GM19099 (cell line): Measurements from ENCODE around the gene PALM2AKAP2.

Experiments
- POLR2A ChIP-seq: IDR thresholded peaks from 3 replicates; pipeline ENCODE4 v1.6.1; 2011; ENCODE audit warnings: low read depth; ENCODE audit not compliant: insufficient read length; ENCODE audit errors: extremely low read depth

Gene PALM2AKAP2

GRCh38 chr9:109791003-109791677 lies 11.1 kb downstream of the PALM2AKAP2 start:
- no peak for TF ChIP-seq POLR2A

- TF ChIP-seq POLR2A: no peak
Observed at GRCh38 chr9:109791747-109792146, 11.7 kb downstream of the PALM2AKAP2 start.

DNA sequence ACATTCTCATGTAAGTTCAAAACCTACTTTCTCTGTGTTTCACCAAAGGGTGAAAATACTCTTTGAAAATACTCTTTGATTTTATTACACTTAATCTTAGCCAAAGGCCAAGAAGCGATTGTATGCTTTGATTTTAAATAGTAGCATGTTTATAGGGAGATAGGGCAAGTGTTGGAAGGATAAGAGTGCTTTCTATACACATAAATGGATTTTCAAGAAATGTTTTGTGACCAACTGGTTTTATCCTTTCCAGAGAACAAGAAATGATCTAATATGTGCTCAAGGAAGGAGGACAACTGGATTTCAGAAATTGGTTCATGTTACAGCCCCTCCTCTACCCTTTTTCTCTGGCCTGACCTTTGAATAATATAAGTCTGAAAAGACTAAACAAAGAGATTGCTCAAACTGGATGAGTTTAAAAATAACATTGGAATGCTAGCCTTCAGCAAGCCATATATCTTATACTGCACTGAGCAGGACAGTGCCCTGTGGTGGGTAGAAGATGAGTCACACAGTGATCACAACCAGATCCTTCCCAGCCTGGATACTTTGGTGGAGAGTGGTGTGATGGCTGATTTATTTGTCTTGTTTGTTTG lies 13.1 kb downstream of the PALM2AKAP2 start:
- TF ChIP-seq POLR2A: no peak

DNA sequence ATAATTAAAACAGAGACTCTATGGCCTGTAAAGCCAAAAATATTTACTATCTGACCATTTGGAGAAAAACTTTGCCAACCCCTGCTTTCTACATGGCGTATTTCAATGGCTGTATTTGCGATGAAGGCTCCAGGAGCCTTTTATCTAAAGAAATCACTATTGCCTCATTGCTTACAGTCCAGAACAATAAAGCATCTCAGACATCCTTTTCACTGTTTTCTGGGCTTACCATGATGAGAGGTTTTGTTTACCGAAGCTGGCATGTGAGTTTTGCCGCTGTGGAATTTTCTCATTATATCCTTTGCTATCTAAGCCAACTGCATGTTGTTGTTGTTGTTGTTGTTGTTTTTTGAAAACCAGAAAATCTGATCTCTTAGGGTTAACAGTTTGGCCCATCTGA lies 13.9 kb downstream of the PALM2AKAP2 start:
- no peak for TF ChIP-seq POLR2A

GRCh38 chr9:109794361-109795012 lies 14.5 kb downstream of the PALM2AKAP2 start:
- TF ChIP-seq POLR2A: no peak

GRCh38 chr9:109795613-109796012 lies 15.6 kb downstream of the PALM2AKAP2 start:
- TF ChIP-seq POLR2A: no peak

DNA sequence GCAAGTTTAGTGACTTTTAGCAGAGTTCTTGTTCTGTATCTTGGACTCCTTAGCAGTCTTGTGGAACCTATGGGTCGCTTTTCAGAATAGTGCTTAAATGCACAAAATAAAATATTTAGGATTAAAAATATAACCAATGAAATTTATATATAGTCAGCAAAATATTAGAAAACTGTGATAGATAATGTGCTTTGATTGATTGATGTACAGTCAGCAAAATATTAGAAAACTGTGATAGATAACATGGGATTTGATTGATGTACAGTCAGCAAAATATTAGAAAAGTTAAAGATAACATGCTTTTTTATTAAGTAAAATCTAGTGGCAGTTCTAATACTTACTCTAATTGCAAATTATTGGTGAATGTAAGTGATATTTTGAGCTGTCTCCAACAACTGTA lies 16.1 kb downstream of the PALM2AKAP2 start:
- no peak for TF ChIP-seq POLR2A

GRCh38 chr9:109797006-109797405 lies 17.0 kb downstream of the PALM2AKAP2 start:
- TF ChIP-seq POLR2A: no peak

DNA sequence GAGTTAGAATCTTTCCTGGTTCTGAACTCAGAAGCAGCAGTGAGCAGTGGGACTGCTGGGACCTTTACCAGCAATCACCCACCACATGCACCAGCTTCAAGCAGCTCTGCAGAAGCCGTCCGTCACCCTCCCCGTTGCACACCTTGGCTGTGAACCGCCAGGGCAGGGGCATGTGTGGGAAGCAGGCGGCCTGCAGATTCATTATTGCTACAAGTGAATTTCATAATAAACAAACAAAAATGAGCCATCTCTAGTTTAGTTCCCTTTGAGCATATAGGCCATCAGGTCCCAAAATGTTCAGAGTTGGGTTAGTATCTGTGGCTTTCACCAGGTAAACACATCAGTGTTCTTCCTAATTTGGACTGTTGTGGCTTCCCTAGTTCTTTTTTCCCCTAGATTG lies 17.5 kb downstream of the PALM2AKAP2 start:
- no peak for TF ChIP-seq POLR2A

DNA sequence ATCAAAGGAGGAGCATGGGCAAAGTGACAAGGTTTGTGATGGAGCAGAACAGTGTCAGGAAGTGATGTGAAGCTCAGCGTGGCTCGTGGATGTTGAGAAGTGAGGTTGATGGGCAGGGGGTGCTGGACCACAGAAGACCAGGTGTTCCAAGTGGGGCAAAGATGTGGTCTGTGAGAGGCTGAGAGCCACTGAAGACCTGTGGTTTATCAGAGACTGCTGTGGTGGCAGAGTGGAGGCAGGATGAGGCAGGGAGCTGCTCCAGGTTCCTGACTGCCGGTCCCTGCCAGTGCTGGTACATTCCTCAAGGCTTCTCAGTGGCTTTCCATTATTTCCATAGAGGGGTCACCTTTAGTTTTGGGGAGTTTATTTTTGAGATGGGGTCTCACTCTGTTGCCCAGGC lies 19.1 kb downstream of the PALM2AKAP2 start:
- no peak for TF ChIP-seq POLR2A

- no peak for TF ChIP-seq POLR2A
Observed at GRCh38 chr9:109799792-109800191, 19.8 kb downstream of the PALM2AKAP2 start.

GRCh38 chr9:109801484-109801883 lies 21.5 kb downstream of the PALM2AKAP2 start:
- no peak for TF ChIP-seq POLR2A

DNA sequence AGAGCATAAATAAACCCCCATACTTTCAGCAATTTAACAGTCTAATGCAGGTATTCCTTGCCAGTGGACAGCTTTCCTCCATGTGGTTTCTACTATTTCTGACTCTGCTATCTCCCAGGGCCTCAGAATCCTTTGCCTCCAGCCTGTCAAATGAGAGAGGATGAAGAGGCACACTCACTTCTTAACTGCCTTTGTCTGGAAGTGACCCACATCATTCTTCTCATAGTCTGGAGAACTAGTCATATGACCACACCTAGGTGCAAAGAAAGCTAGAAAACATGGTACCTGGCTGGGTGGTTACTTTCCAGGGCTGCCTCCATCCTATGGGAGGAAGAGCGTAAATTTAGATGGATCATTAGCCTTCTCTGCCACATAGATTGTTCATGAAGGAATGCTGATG lies 22.5 kb downstream of the PALM2AKAP2 start:
- TF ChIP-seq POLR2A: no peak

GRCh38 chr9:109805050-109805449 lies 25.1 kb downstream of the PALM2AKAP2 start:
- TF ChIP-seq POLR2A: no peak

GRCh38 chr9:109806506-109807115 lies 26.6 kb downstream of the PALM2AKAP2 start:
- no peak for TF ChIP-seq POLR2A

- TF ChIP-seq POLR2A: no peak
Observed at GRCh38 chr9:109811876-109812275, 31.9 kb downstream of the PALM2AKAP2 start.
